Endometrial microvascular endothelial cells (primary cell): Measurements from ENCODE around the gene LZTR1. TPM values are rescaled to one million over a fixed set of nuclear protein-coding genes. Genes with fewer than 3 reads are reported as not detected.

Experiments
- in situ Hi-C: cut with HindIII; loops from 2 replicates; pipeline ENCODE4 v1.10.0; 2017; ENCODE audit warnings: low sequenced_read_pairs, low pct_unique_long_range_greater_than_20kb; ENCODE audit errors: inconsistent ontology term
- total RNA-seq: library from RNA; depleted of rRNA; stranded (reverse); fragments of >200 nt; gene quantifications from one replicate; pipeline ENCODE4 v1.2.3, GENCODE V29; 2015; ENCODE audit errors: inconsistent ontology term

The LZTR1 gene
- total RNA-seq, 1 donor from 2014 or later: 52.0 TPM

DNA sequence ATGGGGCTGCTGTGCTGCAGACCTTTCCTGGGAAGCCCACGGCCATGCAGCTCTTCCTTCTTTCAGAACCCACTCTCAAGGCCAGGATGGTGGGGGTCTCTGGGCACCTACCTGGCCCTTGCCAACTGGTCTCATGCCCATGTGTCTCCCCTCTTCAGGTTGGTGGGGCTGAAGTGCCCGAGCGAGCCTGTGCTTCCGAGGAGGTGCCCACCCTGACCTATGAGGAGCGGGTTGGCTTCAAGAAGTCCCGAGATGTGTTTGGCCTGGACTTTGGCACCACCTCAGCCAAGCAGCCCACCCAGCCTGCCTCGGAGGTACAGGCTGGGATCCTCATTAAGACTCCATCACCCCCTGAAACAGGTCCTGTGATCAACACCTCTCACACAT lies 10.0 kb downstream of the LZTR1 start:
- in situ Hi-C loops: no loop called here

DNA sequence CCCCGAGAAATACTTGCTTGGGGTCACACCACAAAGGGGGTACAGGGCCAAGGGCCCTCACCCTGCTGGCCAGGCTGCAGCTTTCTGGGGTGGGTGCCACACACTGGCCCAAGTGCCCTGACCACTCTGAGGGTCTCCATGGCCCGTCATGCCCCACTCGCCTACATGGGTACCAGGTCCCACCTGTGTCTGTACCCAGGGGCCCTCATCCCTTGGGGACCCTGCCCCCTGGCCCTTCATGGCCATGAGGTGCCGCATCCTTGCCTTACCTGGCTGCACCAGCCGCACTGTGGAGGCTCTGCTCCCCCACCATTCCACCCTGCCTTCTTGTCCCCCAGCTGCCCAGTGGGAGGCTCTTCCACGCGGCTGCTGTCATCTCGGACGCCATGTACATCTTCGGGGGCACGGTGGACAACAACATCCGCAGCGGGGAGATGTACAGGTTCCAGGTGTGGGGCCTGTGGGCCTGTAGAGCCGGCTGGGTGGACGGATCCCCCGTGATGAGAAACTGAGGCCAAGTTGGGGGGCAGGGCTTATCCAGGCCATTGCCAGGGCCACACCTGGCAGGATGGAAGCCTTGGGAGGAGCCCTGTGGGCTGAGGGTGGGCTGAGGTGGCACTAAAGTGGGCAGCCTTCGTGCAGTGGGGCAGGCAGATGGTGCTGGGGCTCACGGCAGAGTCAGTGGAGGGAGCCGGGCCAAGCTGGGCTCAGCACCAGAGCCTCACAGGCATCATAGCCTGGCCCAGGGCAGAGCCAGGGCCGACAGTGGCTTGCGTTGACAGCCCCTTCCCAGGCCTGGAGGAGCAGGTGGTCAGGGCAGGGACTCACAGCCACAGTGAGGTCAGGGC lies 10.6 kb downstream of the LZTR1 start:
- in situ Hi-C loops: no loop called here

DNA sequence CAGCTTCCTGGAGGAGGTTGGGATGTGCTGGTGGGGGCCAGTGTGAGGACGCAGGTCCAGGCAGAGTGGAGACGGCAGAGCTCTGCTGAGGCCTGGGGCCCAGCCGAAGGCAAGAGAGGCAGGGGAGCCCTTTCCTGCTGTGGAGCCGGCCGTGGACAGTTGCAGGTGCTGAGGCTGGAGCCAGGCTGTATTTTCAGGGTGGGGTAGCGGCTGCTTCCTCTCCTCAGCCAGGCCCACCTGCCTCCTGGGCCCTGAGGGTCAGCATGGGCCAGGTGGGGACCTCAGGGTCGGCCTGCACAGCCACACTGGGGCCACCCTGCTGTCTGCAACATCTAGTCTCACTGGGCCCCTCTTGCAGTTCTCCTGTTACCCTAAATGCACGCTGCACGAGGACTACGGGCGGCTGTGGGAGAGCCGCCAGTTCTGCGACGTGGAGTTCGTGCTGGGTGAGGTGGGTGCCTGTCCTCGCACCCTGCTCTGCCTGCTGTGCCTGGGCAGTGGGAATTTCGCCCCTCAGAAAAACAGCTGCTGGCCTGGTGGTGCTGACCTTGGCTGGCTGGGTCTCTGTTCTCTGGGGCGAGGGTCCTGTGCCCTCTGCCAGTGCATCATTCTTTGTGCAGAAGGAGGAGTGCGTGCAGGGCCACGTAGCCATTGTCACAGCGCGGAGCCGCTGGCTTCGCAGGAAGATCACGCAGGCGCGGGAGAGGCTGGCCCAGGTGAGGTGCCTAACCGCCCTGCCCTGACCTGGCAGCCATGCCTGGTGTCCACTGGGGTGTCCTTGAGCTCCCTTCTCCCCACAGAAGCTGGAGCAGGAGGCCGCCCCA lies 11.4 kb downstream of the LZTR1 start:
- in situ Hi-C loops: no loop called here

- in situ Hi-C loops: no loop called here
These were observed 12.2 kb downstream of the LZTR1 start for GRCh38 chr22:20994128-20994901.

DNA sequence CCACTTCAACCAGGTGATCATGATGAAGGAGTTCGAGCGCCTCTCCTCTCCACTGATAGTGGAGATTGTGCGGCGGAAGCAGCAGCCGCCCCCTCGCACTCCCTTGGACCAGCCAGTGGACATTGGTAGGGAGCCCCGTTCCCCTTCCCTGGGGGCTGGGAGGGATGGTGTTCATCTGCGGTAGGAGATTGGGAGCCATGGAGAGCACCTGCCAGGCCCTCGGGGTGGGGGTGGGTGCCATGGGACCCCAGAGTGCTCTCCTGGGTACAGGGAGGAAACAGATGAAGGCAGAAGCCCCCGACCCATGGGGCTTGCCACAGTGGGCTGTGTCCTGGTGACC lies 12.8 kb downstream of the LZTR1 start:
- in situ Hi-C loops: no loop called here

GRCh38 chr22:20995329-20996030 lies 13.4 kb downstream of the LZTR1 start:
- in situ Hi-C loops: no loop called here

DNA sequence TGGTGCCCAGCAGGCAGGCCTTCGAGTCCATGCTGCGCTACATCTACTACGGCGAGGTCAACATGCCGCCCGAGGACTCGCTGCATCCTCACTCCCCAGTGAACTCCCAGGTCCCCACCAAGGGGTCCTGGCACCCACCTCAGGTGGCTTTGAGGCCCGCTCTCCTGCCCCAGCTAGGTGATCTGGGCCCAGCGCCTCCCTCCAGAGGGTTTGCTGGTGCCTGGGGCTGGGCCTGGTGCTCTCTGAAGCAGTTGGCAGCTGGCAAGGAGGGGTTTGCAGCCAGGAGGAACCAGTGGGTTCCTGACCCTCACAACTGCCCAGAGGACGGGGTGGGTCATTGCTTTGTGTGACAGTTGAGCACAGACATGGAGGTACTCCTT lies 13.9 kb downstream of the LZTR1 start:
- in situ Hi-C loops: no loop called here

GRCh38 chr22:20996598-20997535 lies 14.8 kb downstream of the LZTR1 start:
- in situ Hi-C loops: no loop called here

DNA sequence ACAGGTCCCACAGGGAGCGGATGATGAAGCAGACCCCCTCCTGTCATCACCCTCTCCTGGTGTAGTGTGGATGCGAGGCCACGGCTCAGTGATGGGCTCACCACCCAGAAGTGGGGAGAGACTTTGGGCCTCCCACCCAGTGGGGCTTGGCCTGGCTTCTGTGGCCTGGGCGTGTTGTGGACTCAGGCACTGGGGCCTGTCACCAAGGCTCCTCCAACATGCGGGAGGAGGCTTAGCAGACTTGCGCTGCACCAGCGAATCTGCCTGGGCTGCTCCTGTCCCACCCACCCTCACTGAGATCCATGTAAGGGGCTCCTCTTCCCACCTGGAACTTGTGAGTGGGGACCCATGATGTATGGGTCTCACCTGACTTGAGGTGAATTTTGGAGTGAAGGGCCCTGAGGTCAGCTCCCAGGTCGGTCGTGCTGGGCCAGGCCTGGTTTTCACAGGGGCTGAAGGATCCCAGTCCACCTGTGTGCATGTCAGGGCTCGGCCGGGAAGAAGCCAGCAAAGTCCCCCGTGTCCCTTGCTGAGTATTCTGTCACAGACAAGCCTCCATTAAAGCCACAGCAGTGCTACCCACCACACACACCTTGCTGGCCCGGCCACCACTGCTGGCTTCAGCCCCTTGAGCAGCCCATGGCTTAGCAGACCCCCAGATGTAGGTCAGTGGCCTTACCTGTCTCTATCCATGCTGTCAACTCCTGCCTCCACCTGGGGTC lies 15.6 kb downstream of the LZTR1 start:
- in situ Hi-C loops: no loop called here

DNA sequence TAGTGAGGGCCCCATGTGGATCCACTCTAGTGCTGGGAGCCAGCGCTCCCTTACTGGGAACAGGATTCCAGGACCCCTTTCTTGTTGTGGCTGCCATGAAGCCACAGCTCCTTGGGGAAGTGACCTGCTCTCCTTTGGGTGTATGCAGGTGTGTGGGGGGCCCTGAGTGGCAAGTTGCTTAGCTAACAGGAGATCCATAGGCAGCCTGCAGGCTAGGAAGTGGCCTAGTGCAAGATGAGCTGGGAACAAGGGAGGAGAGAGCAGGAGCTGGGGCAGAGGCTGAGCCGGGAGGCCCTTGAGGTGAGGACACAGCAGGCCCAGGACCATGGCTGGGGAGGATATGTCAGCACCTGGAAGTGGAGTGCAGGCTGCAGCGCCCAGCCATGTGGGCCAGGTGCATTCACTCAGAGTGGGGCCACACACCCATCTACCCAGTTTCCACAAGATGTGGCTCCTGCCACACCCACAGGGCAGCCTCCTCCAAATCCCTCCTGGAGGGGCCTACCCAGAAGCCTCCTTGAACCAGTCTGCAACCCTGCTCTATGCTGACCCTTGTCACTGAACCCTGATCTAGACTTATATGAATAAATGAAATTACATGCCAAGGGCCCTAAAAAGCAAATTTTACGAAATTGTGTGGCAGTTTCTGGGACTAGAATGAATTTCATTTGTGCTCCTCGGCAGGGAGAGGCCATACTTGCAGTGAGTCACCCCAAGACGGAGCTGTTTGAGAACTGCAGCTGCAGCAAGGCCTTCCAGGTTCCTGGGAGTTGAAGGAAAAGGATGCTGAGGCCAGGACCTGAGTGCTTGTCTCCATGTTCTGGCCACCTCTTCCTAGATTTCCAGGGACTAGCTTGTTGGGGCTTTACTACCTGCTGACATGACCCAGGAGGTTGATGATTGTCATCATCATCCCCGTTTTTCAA lies 16.6 kb downstream of the LZTR1 start:
- in situ Hi-C loops: no loop called here

DNA sequence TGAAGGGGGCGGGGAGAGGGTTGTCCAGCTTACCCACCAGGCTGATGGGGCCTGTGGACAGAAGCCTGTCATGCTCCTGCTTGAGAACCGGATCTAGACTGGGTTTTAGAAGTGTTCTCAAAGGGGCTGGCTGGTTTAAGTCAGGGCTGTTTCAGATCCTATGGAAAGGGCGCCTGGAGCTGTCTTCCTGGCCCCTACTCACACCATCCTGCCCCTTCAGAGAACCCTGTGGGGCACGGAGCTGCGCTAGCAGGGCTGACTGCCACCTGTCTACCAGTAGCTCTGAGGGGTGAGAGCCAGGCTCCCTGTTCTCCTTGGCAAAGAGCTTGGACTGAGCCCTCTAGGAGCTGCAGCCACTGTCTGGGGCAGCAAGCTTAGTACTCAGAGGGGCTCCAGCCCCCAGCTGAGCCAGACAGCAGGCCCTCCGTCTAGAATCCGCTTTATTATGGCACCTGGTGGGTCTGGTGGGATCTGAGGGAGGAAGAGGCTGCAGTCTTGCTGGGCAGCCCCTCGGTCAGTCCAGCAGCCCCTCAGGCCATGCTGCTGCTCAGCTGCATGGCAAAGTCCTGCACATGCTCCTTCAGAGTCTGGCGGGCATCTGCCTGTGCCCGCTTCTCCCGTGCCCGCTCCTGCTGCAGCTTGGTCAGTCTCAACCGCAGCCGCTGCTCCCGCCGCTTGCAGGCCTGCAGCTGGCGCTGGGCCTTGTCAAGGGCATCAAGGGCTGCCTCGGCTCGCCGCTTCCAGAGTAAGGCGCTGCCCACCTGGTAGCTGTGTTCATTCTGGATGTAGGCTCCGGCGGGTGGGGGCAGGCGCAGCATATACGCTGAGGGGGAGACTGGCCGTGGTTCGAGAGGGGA lies 17.5 kb downstream of the LZTR1 start:
- in situ Hi-C loops: no loop called here

DNA sequence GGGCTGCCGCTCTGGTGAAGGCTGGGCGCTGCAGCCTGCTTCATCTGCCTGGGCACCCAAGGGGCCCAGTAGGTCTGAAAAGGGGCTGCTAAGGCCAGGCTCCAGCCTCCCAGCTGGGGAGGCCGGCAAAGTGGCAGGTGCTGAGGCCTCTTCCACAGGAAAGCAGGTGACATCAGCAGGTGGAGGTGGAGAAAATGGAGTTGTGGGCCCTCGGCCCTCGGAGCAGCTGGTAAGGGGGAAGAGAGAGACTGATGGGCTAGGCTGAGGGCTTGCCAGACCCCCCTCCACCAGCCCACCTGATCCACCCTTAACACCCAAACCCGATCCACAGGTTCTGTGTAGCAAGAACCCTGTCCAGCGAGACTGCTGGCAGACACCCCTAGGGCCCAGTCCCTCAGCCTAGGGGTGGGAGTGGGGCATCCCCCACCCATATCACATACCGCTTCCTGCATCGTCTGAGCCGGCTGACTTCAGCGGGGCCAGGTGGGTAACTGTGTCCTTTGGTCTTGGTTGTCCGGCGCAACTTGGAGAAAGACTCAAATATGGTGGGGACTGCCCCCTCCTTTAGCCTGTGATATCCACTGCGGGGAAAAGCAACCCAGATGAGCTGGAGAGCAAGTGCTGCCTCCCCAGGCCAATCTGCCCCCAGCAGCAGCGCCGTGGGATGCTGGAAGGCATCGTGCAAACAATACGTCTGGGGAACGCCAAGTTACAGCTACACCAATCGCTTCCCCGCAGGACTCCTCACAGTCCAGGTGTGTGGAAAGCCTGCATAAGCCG lies 18.3 kb downstream of the LZTR1 start:
- in situ Hi-C loops: no loop called here

DNA sequence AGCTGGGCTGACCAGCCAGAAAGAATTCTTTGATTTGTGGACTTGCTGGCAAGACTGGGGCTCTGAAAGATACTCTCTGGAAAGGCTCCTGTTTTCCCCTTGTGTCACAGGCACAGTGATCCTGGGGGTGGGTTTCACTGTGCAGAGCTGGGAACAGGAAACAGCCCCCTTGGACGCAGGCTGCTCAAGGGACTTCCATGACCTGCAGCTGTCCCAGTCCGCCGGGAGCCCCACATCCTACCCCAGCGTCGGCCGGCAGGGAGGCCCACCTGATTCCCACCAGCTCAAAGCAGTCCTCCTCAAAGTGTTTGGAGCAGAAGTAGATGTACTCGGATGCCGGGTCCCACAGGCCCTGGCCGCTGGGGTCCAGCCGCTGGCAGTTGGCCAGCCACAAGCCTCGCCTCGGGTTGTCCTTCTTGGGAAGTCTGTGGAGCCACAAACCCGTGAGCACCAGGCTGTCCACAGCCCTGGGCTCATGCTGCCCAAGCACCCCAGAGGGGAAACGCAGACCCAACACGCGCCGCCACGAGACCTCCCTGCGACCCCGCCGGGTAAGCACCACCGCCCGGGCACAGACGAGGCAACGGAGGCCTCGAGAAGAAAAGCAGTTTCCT lies 19.0 kb downstream of the LZTR1 start:
- in situ Hi-C loops: no loop called here

- in situ Hi-C loops: no loop called here
These were observed 19.7 kb downstream of the LZTR1 start, which contains the start of gene THAP7 for GRCh38 chr22:21001601-21002325. TSS of gene THAP7 (minus strand) at chr22:21002118. CDS start at chr22:21001911, 207 bp downstream.
